BLaER1 (cell line): ENCODE measurements around the gene PEX5L.

Experiments used
- H3K27ac ChIP-seq: shearing (Covaris generic); formaldehyde crosslinking; 2 replicates; pipeline ENCODE4 v1.8.1; 2022
- H3K27me3 ChIP-seq: shearing (Covaris generic); formaldehyde crosslinking; 2 replicates; pipeline ENCODE4 v1.8.1; 2022
- H3K36me3 ChIP-seq: shearing (Covaris generic); formaldehyde crosslinking; 2 replicates; pipeline ENCODE4 v1.8.1; 2022
- H3K4me1 ChIP-seq: shearing (Covaris generic); formaldehyde crosslinking; 2 replicates; pipeline ENCODE4 v1.8.1; 2022
- H3K4me2 ChIP-seq: shearing (Covaris generic); formaldehyde crosslinking; 2 replicates; pipeline ENCODE4 v1.8.1; 2022
- H3K4me3 ChIP-seq: shearing (Covaris generic); formaldehyde crosslinking; 2 replicates; pipeline ENCODE4 v1.8.1; 2022
- H3K9ac ChIP-seq: shearing (Covaris generic); formaldehyde crosslinking; 2 replicates; pipeline ENCODE4 v1.8.1; 2022
- H3K9me3 ChIP-seq: shearing (Covaris generic); formaldehyde crosslinking; 2 replicates; pipeline ENCODE4 v1.8.1; 2022
- H4K20me1 ChIP-seq: shearing (Covaris generic); formaldehyde crosslinking; 2 replicates; pipeline ENCODE4 v1.8.1; 2022
- Cebpa-rat ChIP-seq: shearing (Covaris generic); IDR thresholded peaks from 2 replicates; pipeline ENCODE4 v1.8.1; 2022

Gene PEX5L

GRCh38 chr3:179958143-179958542 is 78.6 kb downstream of the PEX5L start:
- Histone ChIP-seq H3K4me3 (no peak overlapping the region), H3K4me1 (peaks cover 94% of the 10 kb centered on the region), H3K4me2 (peak overlapping the region; percentile 75), H4K20me1 (no peaks in the 10 kb centered on the region), H3K27me3 (no peaks in the 10 kb centered on the region), H3K9ac (no peak overlapping the region), H3K36me3 (no peaks in the 10 kb centered on the region), H3K9me3 (peaks cover 5% of the 10 kb centered on the region), H3K27ac (no peak overlapping the region)
- no peak for TF ChIP-seq Cebpa-rat

DNA sequence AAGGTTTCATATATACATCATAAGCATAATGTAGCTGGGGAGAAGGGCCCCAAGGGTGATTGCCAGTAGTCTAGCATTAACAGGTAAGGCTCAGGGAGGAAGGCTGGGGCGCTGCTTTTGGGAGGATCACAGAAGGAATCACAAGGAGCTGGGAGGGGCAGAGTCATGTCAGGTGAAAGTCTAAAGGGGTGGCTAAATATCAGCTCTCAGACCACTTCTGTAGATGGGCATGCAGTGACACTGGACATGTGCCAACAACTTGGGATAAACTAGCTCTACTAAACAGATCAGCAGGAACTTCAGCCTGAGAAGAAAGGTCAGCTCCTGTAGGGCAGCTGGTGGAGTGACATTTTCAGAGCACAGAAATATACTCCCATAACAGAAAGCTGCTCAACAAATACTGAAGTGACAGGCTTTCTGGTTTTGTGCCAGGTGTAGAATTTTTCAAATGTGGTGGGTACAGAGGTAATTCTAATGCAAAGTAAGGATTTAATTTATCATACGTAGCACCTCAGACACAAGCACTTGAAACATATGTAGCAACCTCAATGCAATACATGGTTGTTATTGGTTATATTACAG is 79.4 kb downstream of the PEX5L start:
- peak overlapping the region; percentile 75 for H3K4me2 ChIP-seq
- no peak overlapping the region for H3K27ac ChIP-seq
- H3K4me1 ChIP-seq = peaks cover 86% of the 10 kb centered on the region
- no peaks in the 10 kb centered on the region for H4K20me1 ChIP-seq
- H3K4me3 ChIP-seq = no peak overlapping the region
- peaks cover 5% of the 10 kb centered on the region for H3K9me3 ChIP-seq
- H3K27me3 ChIP-seq = no peaks in the 10 kb centered on the region
- no peaks in the 10 kb centered on the region for H3K36me3 ChIP-seq
- TF ChIP-seq Cebpa-rat = no peak
- H3K9ac ChIP-seq = no peak overlapping the region

GRCh38 chr3:179956416-179956830 is 80.3 kb downstream of the PEX5L start:
- H3K4me2 ChIP-seq = peak overlapping the region; percentile 75
- H3K4me3 ChIP-seq = no peak overlapping the region
- H3K9ac ChIP-seq = no peak overlapping the region
- peaks cover 77% of the 10 kb centered on the region for H3K4me1 ChIP-seq
- peaks cover 5% of the 10 kb centered on the region for H3K9me3 ChIP-seq
- TF ChIP-seq Cebpa-rat = no peak
- H3K36me3 ChIP-seq = no peaks in the 10 kb centered on the region
- no peaks in the 10 kb centered on the region for H3K27me3 ChIP-seq
- H3K27ac ChIP-seq = no peak overlapping the region
- no peaks in the 10 kb centered on the region for H4K20me1 ChIP-seq

- Histone ChIP-seq H3K4me2 (peak overlapping the region; percentile 75), H4K20me1 (no peaks in the 10 kb centered on the region), H3K4me1 (peaks cover 71% of the 10 kb centered on the region), H3K4me3 (no peak overlapping the region), H3K36me3 (no peaks in the 10 kb centered on the region), H3K27ac (no peak overlapping the region), H3K27me3 (no peaks in the 10 kb centered on the region), H3K9me3 (peaks cover 5% of the 10 kb centered on the region), H3K9ac (no peak overlapping the region)
- TF ChIP-seq Cebpa-rat = no peak
These were observed 80.9 kb downstream of the PEX5L start for GRCh38 chr3:179955809-179956208.

GRCh38 chr3:179955286-179955685 is 81.5 kb downstream of the PEX5L start:
- H4K20me1 ChIP-seq = no peaks in the 10 kb centered on the region
- no peaks in the 10 kb centered on the region for H3K27me3 ChIP-seq
- peaks cover 65% of the 10 kb centered on the region for H3K4me1 ChIP-seq
- peaks cover 5% of the 10 kb centered on the region for H3K9me3 ChIP-seq
- TF ChIP-seq Cebpa-rat = no peak
- H3K4me2 ChIP-seq = peak overlapping the region; percentile 75
- no peaks in the 10 kb centered on the region for H3K36me3 ChIP-seq
- no peak overlapping the region for H3K4me3 ChIP-seq
- H3K9ac ChIP-seq = no peak overlapping the region
- H3K27ac ChIP-seq = no peak overlapping the region

DNA sequence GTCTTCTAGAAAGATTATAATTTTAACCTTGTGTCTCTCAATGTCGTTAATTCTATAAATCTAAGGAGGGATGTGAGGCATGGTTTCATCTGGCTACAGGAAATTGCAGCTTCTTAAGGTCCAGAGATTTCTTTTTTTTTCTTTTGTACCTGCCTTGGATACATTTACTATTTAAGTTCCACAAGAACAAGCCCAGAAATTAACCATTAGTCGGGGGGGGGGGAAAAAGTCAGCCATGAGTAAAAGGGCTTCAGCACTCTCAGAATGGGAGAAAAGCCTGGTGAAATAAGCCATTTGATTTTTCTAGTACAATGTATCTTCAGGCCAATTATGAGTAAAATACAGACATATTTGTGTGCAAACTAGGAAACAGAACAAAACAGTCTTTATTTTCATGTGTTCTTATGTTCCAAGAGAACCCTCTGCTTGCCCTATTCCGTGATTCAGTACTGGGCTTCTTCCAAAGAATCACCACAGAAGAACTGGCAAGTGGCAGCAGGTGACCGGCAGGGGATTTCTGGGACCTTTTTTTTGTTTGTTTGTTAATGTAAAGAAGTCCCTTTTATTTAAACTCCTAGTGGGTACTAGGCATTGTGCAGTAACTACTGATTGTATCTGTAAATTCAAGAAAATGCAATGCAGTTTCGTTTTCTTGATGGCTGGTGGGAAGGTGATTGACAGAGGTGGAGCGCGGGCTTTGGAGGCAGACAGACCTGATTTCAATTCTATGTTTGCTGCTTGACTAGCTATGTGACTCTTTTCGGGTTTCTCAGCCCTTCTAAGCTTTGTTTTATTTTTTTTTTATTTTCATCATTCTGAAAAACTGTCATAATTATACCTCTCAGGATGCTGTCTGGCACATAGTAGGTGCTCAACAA is 82.5 kb downstream of the PEX5L start:
- H3K4me3 ChIP-seq = no peak overlapping the region
- peaks cover 55% of the 10 kb centered on the region for H3K4me1 ChIP-seq
- peaks cover 5% of the 10 kb centered on the region for H3K9me3 ChIP-seq

DNA sequence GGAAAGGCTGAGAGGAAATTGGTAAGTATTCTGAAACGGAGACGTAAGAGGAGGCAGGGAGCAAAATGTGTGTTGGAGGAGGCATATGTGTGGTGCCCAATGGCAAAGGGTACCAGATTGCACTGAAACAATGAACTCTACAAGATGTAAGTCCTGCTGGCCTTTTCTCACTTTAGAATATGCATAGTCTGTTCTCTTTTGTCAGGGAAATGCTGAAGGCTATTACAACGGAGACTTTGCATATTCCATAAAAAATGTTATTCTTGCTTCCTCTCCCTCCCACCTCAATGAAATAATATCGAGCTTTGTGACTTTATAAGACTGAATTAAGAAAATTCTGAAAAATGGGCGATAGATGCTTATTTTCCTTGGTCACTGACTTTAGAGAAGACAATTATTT is 85.9 kb downstream of the PEX5L start:
- Histone ChIP-seq H3K27ac (no peak overlapping the region), H3K36me3 (no peaks in the 10 kb centered on the region)
- TF ChIP-seq Cebpa-rat = no peak

More for the DNA sequence above, 82.5 kb downstream of the PEX5L start:
- Histone ChIP-seq H4K20me1 (no peaks in the 10 kb centered on the region), H3K9ac (no peak overlapping the region), H3K27ac (no peak overlapping the region), H3K4me2 (peak overlapping the region; percentile 75), H3K27me3 (no peaks in the 10 kb centered on the region), H3K36me3 (no peaks in the 10 kb centered on the region)
- no peak for TF ChIP-seq Cebpa-rat

DNA sequence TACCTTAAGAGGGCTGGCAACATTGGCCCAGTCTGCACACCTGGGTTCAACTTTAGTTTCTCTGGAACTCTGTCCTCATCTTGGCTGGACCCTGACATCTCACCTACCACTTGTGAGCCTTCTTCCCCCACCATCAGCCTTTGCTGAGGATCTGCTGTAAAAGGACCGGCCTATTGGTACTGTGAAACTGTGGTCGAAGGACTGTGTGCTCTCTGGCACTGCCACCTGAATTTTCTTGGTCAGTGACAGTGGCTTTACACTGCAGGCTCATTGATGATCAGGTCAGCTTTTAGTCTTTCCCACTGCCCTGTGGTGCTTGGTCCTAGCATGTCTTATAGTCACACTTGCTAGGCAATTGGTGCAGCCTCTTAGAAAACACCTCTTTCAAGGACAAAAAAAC is 86.9 kb downstream of the PEX5L start:
- H3K27ac ChIP-seq = no peak overlapping the region
- no peaks in the 10 kb centered on the region for H3K27me3 ChIP-seq
- TF ChIP-seq Cebpa-rat = no peak
- H3K9ac ChIP-seq = no peak overlapping the region
- no peaks in the 10 kb centered on the region for H4K20me1 ChIP-seq
- H3K4me2 ChIP-seq = no peak overlapping the region
- H3K36me3 ChIP-seq = no peaks in the 10 kb centered on the region
- no peak overlapping the region for H3K4me3 ChIP-seq
- peaks cover 5% of the 10 kb centered on the region for H3K9me3 ChIP-seq
- H3K4me1 ChIP-seq = peaks cover 11% of the 10 kb centered on the region

More for the DNA sequence above, 85.9 kb downstream of the PEX5L start:
- Histone ChIP-seq H3K4me3 (no peak overlapping the region), H3K9me3 (peaks cover 5% of the 10 kb centered on the region), H3K27me3 (no peaks in the 10 kb centered on the region), H3K9ac (no peak overlapping the region), H3K4me2 (no peak overlapping the region), H3K4me1 (peaks cover 21% of the 10 kb centered on the region), H4K20me1 (no peaks in the 10 kb centered on the region)

DNA sequence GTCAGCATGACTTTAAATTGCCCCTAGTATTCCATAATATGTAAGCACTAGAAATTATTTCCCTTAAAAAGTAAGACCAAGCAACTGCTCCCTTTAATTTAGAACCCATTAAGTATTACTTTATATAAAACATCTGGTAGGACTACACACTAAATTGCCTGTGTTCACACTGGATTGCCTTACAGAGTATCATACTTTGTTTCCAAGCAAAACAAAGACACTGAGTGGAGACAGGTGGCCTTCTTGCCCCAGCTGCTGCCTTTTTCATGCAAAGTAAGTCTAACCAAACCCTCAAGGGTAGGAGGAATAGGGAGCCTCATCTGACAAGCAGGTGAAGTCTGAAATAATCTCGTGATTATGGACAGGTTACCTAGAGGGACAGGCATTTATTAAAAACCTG is 87.3 kb downstream of the PEX5L start:
- H3K27ac ChIP-seq = no peak overlapping the region
- no peak overlapping the region for H3K4me2 ChIP-seq
- H3K27me3 ChIP-seq = no peaks in the 10 kb centered on the region
- no peaks in the 10 kb centered on the region for H3K36me3 ChIP-seq
- no peaks in the 10 kb centered on the region for H4K20me1 ChIP-seq
- no peak overlapping the region for H3K4me3 ChIP-seq
- no peak overlapping the region for H3K9ac ChIP-seq
- no peak for TF ChIP-seq Cebpa-rat
- peaks cover 7% of the 10 kb centered on the region for H3K4me1 ChIP-seq
- peaks cover 5% of the 10 kb centered on the region for H3K9me3 ChIP-seq

GRCh38 chr3:179948740-179949139 is 88.0 kb downstream of the PEX5L start:
- no peak overlapping the region for H3K9ac ChIP-seq
- no peaks in the 10 kb centered on the region for H4K20me1 ChIP-seq
- peaks cover 5% of the 10 kb centered on the region for H3K9me3 ChIP-seq
- no peak overlapping the region for H3K27ac ChIP-seq
- H3K4me1 ChIP-seq = no peaks in the 10 kb centered on the region
- no peaks in the 10 kb centered on the region for H3K27me3 ChIP-seq
- no peak for TF ChIP-seq Cebpa-rat
- no peaks in the 10 kb centered on the region for H3K36me3 ChIP-seq
- no peak overlapping the region for H3K4me3 ChIP-seq
- H3K4me2 ChIP-seq = no peak overlapping the region
